ENCODE data around the gene GPX4. TPM values are rescaled to one million over a fixed set of nuclear protein-coding genes. Genes with fewer than 3 reads are reported as not detected.

The GPX4 gene
- total and polyA plus RNA-seq, 2 of the 13 experiments (the other 11 are each of a cell fraction or from before 2014, with no cell fraction given), result 535 to 613 TPM

- TF ChIP-seq ZBTB40 (IDR thresholded peaks at IDR 0.05) (no peak), ZBTB40 (CRISPR knock-in tag; IDR thresholded peaks at IDR 0.05) (no peak), MXD3 (CRISPR knock-in tag; IDR thresholded peaks at IDR 0.05) (no peak), MLLT10 (CRISPR knock-in tag; IDR thresholded peaks at IDR 0.05) (no peak), HOXD1 (CRISPR knock-in tag; IDR thresholded peaks at IDR 0.05) (no peak), ZNF441 (CRISPR knock-in tag; IDR thresholded peaks at IDR 0.05; ENCODE audit: borderline replicate concordance) (no peak), POLR2G (IDR thresholded peaks at IDR 0.05; ENCODE audit: low read depth, low read length) (peak; percentile 32), GRHL1 (CRISPR knock-in tag; conservative IDR thresholded peaks at IDR 0.05) (no peak), SKI (IDR thresholded peaks at IDR 0.05; ENCODE audit: partially characterized antibody) (no peak), ZNF670 (CRISPR knock-in tag; IDR thresholded peaks at IDR 0.05; ENCODE audit: borderline replicate concordance) (no peak), ZNF572 (CRISPR knock-in tag; IDR thresholded peaks at IDR 0.05) (no peak)
These were observed 18.6 kb upstream of the GPX4 start (continued) for GRCh38 chr19:1085053-1085658.
